Limb (tissue), 2 donors: ENCODE data around the gene SCAF4.

Experiments used
- DNase-seq, 2 donors: peaks; one replicate each; pipeline ENCODE4 v3.0.0-alpha.2; 2016; ENCODE audit errors: extremely low spot score in 2 of 2

The SCAF4 gene

GRCh38 chr21:31713973-31714740, 17.8 kb downstream of the SCAF4 start:
- no peak for DNase-seq

GRCh38 chr21:31713115-31713514, 18.8 kb downstream of the SCAF4 start:
- no peak for DNase-seq

- DNase-seq, result no peak
Measured at GRCh38 chr21:31711745-31712285, 20.1 kb downstream of the SCAF4 start.

- DNase-seq, result no peak
Measured at GRCh38 chr21:31711326-31711725, 20.6 kb downstream of the SCAF4 start.

GRCh38 chr21:31710586-31710985, 21.3 kb downstream of the SCAF4 start:
- DNase-seq, result no peak

GRCh38 chr21:31708541-31708940, 23.4 kb downstream of the SCAF4 start:
- DNase-seq, result no peak

- DNase-seq, result no peak
Measured at GRCh38 chr21:31707499-31707898, 24.4 kb downstream of the SCAF4 start.

GRCh38 chr21:31706562-31706961, 25.4 kb downstream of the SCAF4 start:
- DNase-seq, result no peak

- no peak for DNase-seq
Measured at GRCh38 chr21:31700040-31700439, 31.9 kb downstream of the SCAF4 start.

- DNase-seq, result no peak
Measured at GRCh38 chr21:31698461-31698860, 33.5 kb downstream of the SCAF4 start.

- no peak for DNase-seq
Measured at GRCh38 chr21:31696424-31696823, 35.5 kb downstream of the SCAF4 start.

GRCh38 chr21:31693222-31693621, 38.7 kb downstream of the SCAF4 start:
- DNase-seq, result no peak

- no peak for DNase-seq
Measured at GRCh38 chr21:31688603-31689368, 43.1 kb downstream of the SCAF4 start.

- DNase-seq, result no peak
Measured at GRCh38 chr21:31687108-31687507, 44.8 kb downstream of the SCAF4 start.

- DNase-seq, result no peak
Measured at GRCh38 chr21:31686272-31686915, 45.5 kb downstream of the SCAF4 start.

- no peak for DNase-seq
Measured at GRCh38 chr21:31684918-31685317, 47.0 kb downstream of the SCAF4 start.

GRCh38 chr21:31683029-31683428, 48.9 kb downstream of the SCAF4 start:
- DNase-seq, result no peak

GRCh38 chr21:31682620-31683019, 49.3 kb downstream of the SCAF4 start:
- DNase-seq, result no peak

- DNase-seq, result no peak
Measured at GRCh38 chr21:31678478-31678877, 53.4 kb downstream of the SCAF4 start.

GRCh38 chr21:31677047-31677446, 54.9 kb downstream of the SCAF4 start:
- no peak for DNase-seq

- no peak for DNase-seq
Measured at GRCh38 chr21:31675960-31676359, 56.0 kb downstream of the SCAF4 start.

- no peak for DNase-seq
Measured at GRCh38 chr21:31675318-31675717, 56.6 kb downstream of the SCAF4 start.
